H9 (cell line): Measurements from ENCODE around the gene PAFAH1B2. TPM values are rescaled to one million over a fixed set of nuclear protein-coding genes. Genes with fewer than 3 reads are reported as not detected.

Experiments used
- DNase-seq: peaks from one replicate; pipeline ENCODE4 v3.0.0-alpha.2; 2017
- H2AFZ ChIP-seq: one replicate; pipeline ENCODE4 v1.6.1; 2013; ENCODE audit warnings: mild to moderate bottlenecking, low read length, control low read depth, moderate library complexity
- H2AK5ac ChIP-seq: 2 replicates; pipeline ENCODE4 v1.6.1; 2013; ENCODE audit warnings: low read length, control low read depth, mixed read lengths; ENCODE audit not compliant: insufficient read length
- H2BK120ac ChIP-seq: one replicate; pipeline ENCODE4 v1.6.1; 2013; ENCODE audit warnings: low read depth, mild to moderate bottlenecking, low read length, control low read depth, inconsistent platforms; ENCODE audit not compliant: poor library complexity, severe bottlenecking
- H2BK12ac ChIP-seq: 2 replicates; pipeline ENCODE4 v1.6.1; 2013; ENCODE audit warnings: low read length, control low read depth, mixed read lengths, low read depth; ENCODE audit not compliant: insufficient read length
- H2BK15ac ChIP-seq: 2 replicates; pipeline ENCODE4 v1.6.1; 2013; ENCODE audit warnings: low read depth, low read length, control low read depth
- H2BK20ac ChIP-seq: one replicate; pipeline ENCODE4 v1.6.1; 2013; ENCODE audit warnings: low read depth, mild to moderate bottlenecking, low read length, control low read depth, inconsistent platforms; ENCODE audit not compliant: poor library complexity, severe bottlenecking
- H2BK5ac ChIP-seq: 2 replicates; pipeline ENCODE4 v1.6.1; 2013; ENCODE audit warnings: low read length, control low read depth, mixed read lengths; ENCODE audit not compliant: insufficient read length
- H3K14ac ChIP-seq: 2 replicates; pipeline ENCODE4 v1.6.1; 2013; ENCODE audit warnings: low read length, control low read depth; ENCODE audit not compliant: insufficient read depth
- H3K18ac ChIP-seq: 2 replicates; pipeline ENCODE4 v1.6.1; 2013; ENCODE audit warnings: low read depth, mild to moderate bottlenecking, mixed read lengths, low read length, control low read depth; ENCODE audit not compliant: insufficient read length
- H3K23ac ChIP-seq: 2 replicates; pipeline ENCODE4 v1.6.1; 2013; ENCODE audit warnings: low read length, control low read depth, mixed read lengths, low read depth; ENCODE audit not compliant: insufficient read length
- H3K23me2 ChIP-seq: 2 replicates; pipeline ENCODE4 v1.6.1; 2013; ENCODE audit warnings: low read depth, mild to moderate bottlenecking, mixed read lengths, low read length, control low read depth; ENCODE audit not compliant: insufficient read length, poor library complexity, severe bottlenecking
- H3K27ac ChIP-seq: 2 replicates; pipeline ENCODE4 v1.5.1; 2013; ENCODE audit warnings: low read length, control low read depth, mixed read lengths, low read depth; ENCODE audit not compliant: insufficient read length
- H3K27me3 ChIP-seq: 2 replicates; pipeline ENCODE4 v1.6.1; 2013; ENCODE audit warnings: low read length, control low read depth, inconsistent platforms; ENCODE audit not compliant: insufficient read depth
- H3K4ac ChIP-seq: 2 replicates; pipeline ENCODE4 v1.6.1; 2013; ENCODE audit warnings: low read depth, mild to moderate bottlenecking, control low read depth, inconsistent platforms, low read length, moderate library complexity
- H3K4me1 ChIP-seq: 2 replicates; pipeline ENCODE4 v1.6.1; 2013; ENCODE audit warnings: low read length, control low read depth, inconsistent platforms; ENCODE audit not compliant: insufficient read depth
- H3K4me2 ChIP-seq: 2 replicates; pipeline ENCODE4 v1.6.1; 2013; ENCODE audit warnings: low read length, control low read depth, mixed read lengths; ENCODE audit not compliant: insufficient read length, insufficient read depth
- H3K56ac ChIP-seq: 2 replicates; pipeline ENCODE4 v1.6.1; 2013; ENCODE audit warnings: low read depth, mild to moderate bottlenecking, mixed read lengths, low read length, control low read depth; ENCODE audit not compliant: insufficient read length
- H3K79me1 ChIP-seq: 2 replicates; pipeline ENCODE4 v1.6.1; 2013; ENCODE audit warnings: low read depth, mild to moderate bottlenecking, moderate library complexity, low read length, control low read depth, inconsistent platforms; ENCODE audit not compliant: insufficient read depth, poor library complexity, severe bottlenecking
- H3K79me2 ChIP-seq: 2 replicates; pipeline ENCODE4 v1.6.1; 2013; ENCODE audit warnings: low read length, control low read depth, inconsistent platforms; ENCODE audit not compliant: insufficient read depth
- H3K9ac ChIP-seq: 2 replicates; pipeline ENCODE4 v1.6.1; 2013; ENCODE audit warnings: low read length, control low read depth, mixed read lengths; ENCODE audit not compliant: insufficient read length; ENCODE audit errors: extremely low read depth
- H3K9me3 ChIP-seq: one replicate; pipeline ENCODE4 v1.6.1; 2013; ENCODE audit warnings: low read depth, low read length, inconsistent platforms; ENCODE audit not compliant: control insufficient read depth
- H3T11ph ChIP-seq: one replicate; pipeline ENCODE4 v1.6.1; 2013; ENCODE audit warnings: mild to moderate bottlenecking, low read length, control low read depth, inconsistent platforms
- H4K20me1 ChIP-seq: one replicate; pipeline ENCODE4 v1.6.1; 2013; ENCODE audit not compliant: control insufficient read depth, insufficient read length, insufficient read depth
- H4K5ac ChIP-seq: 2 replicates; pipeline ENCODE4 v1.6.1; 2013; ENCODE audit warnings: low read depth, mild to moderate bottlenecking, mixed read lengths, low read length, control low read depth; ENCODE audit not compliant: insufficient read length
- H4K8ac ChIP-seq: replicated peaks from 2 replicates; pipeline ENCODE4 v1.6.1; 2013; ENCODE audit warnings: low read length, control low read depth, mixed read lengths, low read depth; ENCODE audit not compliant: insufficient read length
- H4K91ac ChIP-seq: 2 replicates; pipeline ENCODE4 v1.6.1; 2013; ENCODE audit warnings: low read depth, mild to moderate bottlenecking, moderate library complexity, mixed read lengths, low read length, control low read depth; ENCODE audit not compliant: insufficient read length
- H3K27ac Mint-ChIP-seq, 3 experiments: 2 replicates in 2 of 3; 3 replicates in 1 of 3; pipeline ENCODE4 v1.8.0; 2020 to 2021; ENCODE audit warnings: mixed read lengths in 3 of 3, mild to moderate bottlenecking in 1 of 3, moderate library complexity in 1 of 3
- H3K27me3 Mint-ChIP-seq: 2 replicates; pipeline ENCODE4 v1.8.0; 2021; ENCODE audit warnings: low read depth, mild to moderate bottlenecking, moderate library complexity, mixed read lengths
- H3K36me3 Mint-ChIP-seq, 3 experiments: 2 replicates in 2 of 3; 3 replicates in 1 of 3; pipeline ENCODE4 v1.8.0; 2020 to 2021; ENCODE audit warnings: low read depth in 3 of 3, mixed read lengths in 3 of 3; ENCODE audit not compliant: insufficient read depth in 1 of 3
- H3K4me1 Mint-ChIP-seq, 2 experiments: 2 replicates each; pipeline ENCODE4 v1.8.0; 2020; ENCODE audit warnings: mixed read lengths in 2 of 2
- H3K4me3 Mint-ChIP-seq, 2 experiments: 2 replicates in 1 of 2; 3 replicates in 1 of 2; pipeline ENCODE4 v1.8.0; 2020 to 2021; ENCODE audit warnings: mild to moderate bottlenecking in 2 of 2, mixed read lengths in 2 of 2, moderate library complexity in 1 of 2
- H3K9me3 Mint-ChIP-seq, 2 experiments: 2 replicates in 1 of 2; 3 replicates in 1 of 2; pipeline ENCODE4 v1.8.0; 2020; ENCODE audit warnings: mild to moderate bottlenecking in 2 of 2, mixed read lengths in 2 of 2, moderate library complexity in 1 of 2
- WGBS: extraction: QIAGEN DNeasy Blood & Tissue Kit; methylation state at CpG from one replicate; pipeline ENCODE4 v1.1.7; 2013; ENCODE audit warnings: missing lambda C conversion rate, low lambda C conversion rate, mixed read lengths; ENCODE audit not compliant: insufficient read length; ENCODE audit errors: extremely low coverage; 5-methylcytosine and 5-hydroxymethylcytosine counted together
- total RNA-seq: library from RNA; stranded (reverse); gene quantifications from 2 replicates; pipeline ENCODE4 v1.2.1, GENCODE V29; 2021
- TF ChIP-seq, protein P1 (sequence below): fragments of 200-600 bp; sonication (generic); conservative IDR thresholded peaks from 3 replicates; pipeline ENCODE4 v1.8.0; 2021; ENCODE audit warnings: antibody characterized with exemption, mild to moderate bottlenecking

The PAFAH1B2 gene
- total RNA-seq, 1 experiment from 2014 or later, result 161 TPM

DNA sequence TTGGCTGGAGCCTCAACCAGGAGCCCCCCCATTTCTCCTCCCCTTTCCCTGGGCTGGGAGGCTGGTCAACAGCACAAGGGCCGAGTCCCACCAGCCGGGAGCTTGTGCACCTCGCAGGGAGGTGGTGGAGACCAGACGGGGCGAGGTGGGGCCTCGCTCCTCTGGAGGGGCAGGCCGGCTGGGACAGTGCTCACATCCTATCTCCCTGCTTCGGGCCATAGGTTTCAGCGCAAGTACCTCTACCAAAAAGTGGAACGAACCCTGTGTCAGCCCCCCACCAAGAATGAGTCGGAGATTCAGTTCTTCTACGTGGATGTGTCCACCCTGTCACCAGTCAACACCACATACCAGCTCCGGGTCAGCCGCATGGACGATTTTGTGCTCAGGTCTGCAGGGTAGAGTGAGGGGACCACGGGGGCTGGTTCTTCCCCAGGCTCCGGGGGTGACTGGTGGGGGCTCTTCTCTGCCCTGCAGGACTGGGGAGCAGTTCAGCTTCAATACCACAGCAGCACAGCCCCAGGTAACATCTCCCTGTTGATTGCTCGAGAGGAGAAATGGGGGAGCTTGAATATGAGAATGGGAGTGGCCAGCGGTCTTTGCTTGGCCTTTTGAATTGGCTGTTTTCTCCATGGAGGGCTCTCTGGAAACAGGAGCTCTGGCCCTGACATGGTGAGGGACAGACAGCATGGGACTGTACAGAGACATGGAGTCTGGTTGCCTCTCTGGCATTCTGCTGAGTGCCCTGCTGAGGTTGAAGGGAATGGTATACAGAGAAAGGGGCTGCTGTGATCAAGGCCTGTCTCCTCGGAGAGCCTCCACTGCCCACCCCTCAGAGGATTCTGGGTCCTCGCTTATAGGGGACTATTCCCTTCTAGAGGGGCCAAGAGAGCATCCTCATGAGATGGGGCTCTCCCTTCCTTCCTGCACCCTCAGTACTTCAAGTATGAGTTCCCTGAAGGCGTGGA, 37.8 kb downstream of the PAFAH1B2 start:
- no peak overlapping the region for H2BK15ac ChIP-seq
- peaks cover 21 to 28% of the 10 kb centered on the region in 2 experiments for H3K4me1 Mint-ChIP-seq
- TF ChIP-seq, protein P1, sequence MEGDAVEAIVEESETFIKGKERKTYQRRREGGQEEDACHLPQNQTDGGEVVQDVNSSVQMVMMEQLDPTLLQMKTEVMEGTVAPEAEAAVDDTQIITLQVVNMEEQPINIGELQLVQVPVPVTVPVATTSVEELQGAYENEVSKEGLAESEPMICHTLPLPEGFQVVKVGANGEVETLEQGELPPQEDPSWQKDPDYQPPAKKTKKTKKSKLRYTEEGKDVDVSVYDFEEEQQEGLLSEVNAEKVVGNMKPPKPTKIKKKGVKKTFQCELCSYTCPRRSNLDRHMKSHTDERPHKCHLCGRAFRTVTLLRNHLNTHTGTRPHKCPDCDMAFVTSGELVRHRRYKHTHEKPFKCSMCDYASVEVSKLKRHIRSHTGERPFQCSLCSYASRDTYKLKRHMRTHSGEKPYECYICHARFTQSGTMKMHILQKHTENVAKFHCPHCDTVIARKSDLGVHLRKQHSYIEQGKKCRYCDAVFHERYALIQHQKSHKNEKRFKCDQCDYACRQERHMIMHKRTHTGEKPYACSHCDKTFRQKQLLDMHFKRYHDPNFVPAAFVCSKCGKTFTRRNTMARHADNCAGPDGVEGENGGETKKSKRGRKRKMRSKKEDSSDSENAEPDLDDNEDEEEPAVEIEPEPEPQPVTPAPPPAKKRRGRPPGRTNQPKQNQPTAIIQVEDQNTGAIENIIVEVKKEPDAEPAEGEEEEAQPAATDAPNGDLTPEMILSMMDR, result no peak
- no peak overlapping the region for H3K4ac ChIP-seq
- no peak overlapping the region for H3K4me3 Mint-ChIP-seq
- H3K23ac ChIP-seq, result no peak overlapping the region
- H3K27ac Mint-ChIP-seq, result no peak overlapping the region; a peak in 1 of 7 replicates
- no peak overlapping the region for H3K56ac ChIP-seq
- peaks cover 0 to 16% (median 13%) of the 10 kb centered on the region in 3 experiments; a peak in 4 of 7 replicates for H3K36me3 Mint-ChIP-seq
- H3K79me1 ChIP-seq, result no peaks in the 10 kb centered on the region
- no peak overlapping the region for H2BK5ac ChIP-seq
- no peaks in the 10 kb centered on the region for H3K9me3 ChIP-seq
- H3K27me3 ChIP-seq, result no peaks in the 10 kb centered on the region
- H4K5ac ChIP-seq, result no peak overlapping the region
- no peak overlapping the region for H2AFZ ChIP-seq
- no peak overlapping the region for H2AK5ac ChIP-seq
- no peaks in the 10 kb centered on the region for H3K79me2 ChIP-seq
- peak; percentile 23 for DNase-seq
- H3K27me3 Mint-ChIP-seq, result peaks cover 4% of the 10 kb centered on the region; the same call in 1 of the 2 replicates
- H2BK120ac ChIP-seq, result no peak overlapping the region
- H3K18ac ChIP-seq, result no peak overlapping the region
- H3T11ph ChIP-seq, result no peak overlapping the region
- no peaks in the 10 kb centered on the region for H4K20me1 ChIP-seq
- no peak overlapping the region for H2BK20ac ChIP-seq
- no peak overlapping the region for H3K14ac ChIP-seq
- no peaks in the 10 kb centered on the region for H3K9me3 Mint-ChIP-seq
- no peak overlapping the region for H2BK12ac ChIP-seq
- H3K23me2 ChIP-seq, result peaks cover 14% of the 10 kb centered on the region
- no peak overlapping the region for H4K8ac ChIP-seq
- no CpG with 5 or more reads among the region's 22 CpGs for WGBS
- H4K91ac ChIP-seq, result no peak overlapping the region
- H3K9ac ChIP-seq, result no peak overlapping the region
- peaks cover 6% of the 10 kb centered on the region; the same call in 1 of the 2 replicates for H3K4me1 ChIP-seq
- H3K4me2 ChIP-seq, result no peak overlapping the region
- no peak overlapping the region for H3K27ac ChIP-seq
